SU-DHL-6 (cell line): ENCODE measurements around the gene CEP126.
"Not testable (repeated sequence)": the region's sequence is repeated elsewhere in the genome, so short reads cannot be mapped to it uniquely, and the experiment has no call there.

Experiments used
- H2AFZ ChIP-seq: fragments of 200-600 bp; sonication (generic); 2 replicates; pipeline ENCODE4 v1.6.1; 2014; ENCODE audit warnings: low read depth, mild to moderate bottlenecking, moderate library complexity, mixed read lengths, antibody characterized with exemption, low read length; ENCODE audit not compliant: severe bottlenecking
- H3F3A ChIP-seq: fragments of 200-600 bp; shearing (Covaris generic); 2 replicates; pipeline ENCODE4 v1.6.0; 2016; ENCODE audit warnings: antibody characterized with exemption, mild to moderate bottlenecking; ENCODE audit not compliant: insufficient read depth
- H3K27ac ChIP-seq: fragments of 200-600 bp; sonication (generic); 2 replicates; pipeline ENCODE4 v1.5.1; 2016; ENCODE audit warnings: low read depth, mild to moderate bottlenecking, low read length, moderate library complexity, mixed read lengths
- H3K27me3 ChIP-seq: fragments of 200-600 bp; sonication (generic), shearing (Covaris generic); 2 replicates; pipeline ENCODE4 v1.6.0; 2014; ENCODE audit warnings: mild to moderate bottlenecking, low read length
- H3K36me3 ChIP-seq: fragments of 200-600 bp; sonication (generic); 2 replicates; pipeline ENCODE4 v1.6.1; 2014; ENCODE audit warnings: mild to moderate bottlenecking, low read length, mixed read lengths
- H3K4me2 ChIP-seq: fragments of 300-600, 200-600 bp; shearing (Covaris generic), sonication (generic); 2 replicates; pipeline ENCODE4 v1.6.0; 2014; ENCODE audit warnings: low read length, low read depth, mild to moderate bottlenecking; ENCODE audit not compliant: poor library complexity, severe bottlenecking
- H3K4me3 ChIP-seq: fragments of 200-600 bp; sonication (generic); 2 replicates; pipeline ENCODE4 v1.5.1; 2014; ENCODE audit warnings: antibody characterized with exemption, low read length, mild to moderate bottlenecking, mixed read lengths; ENCODE audit not compliant: insufficient read depth, poor library complexity, severe bottlenecking
- H3K79me2 ChIP-seq: fragments of 200-600 bp; sonication (generic); 2 replicates; pipeline ENCODE4 v1.6.1; 2014; ENCODE audit warnings: mild to moderate bottlenecking, low read length, moderate library complexity; ENCODE audit not compliant: insufficient read depth
- H3K9ac ChIP-seq: fragments of 200-600 bp; sonication (generic); 2 replicates; pipeline ENCODE4 v1.7.0; 2014; ENCODE audit warnings: mild to moderate bottlenecking, low read length
- H3K9me2 ChIP-seq: fragments of 200-600 bp; sonication (generic); replicated peaks from 2 replicates; pipeline ENCODE4 v1.6.1; 2014; ENCODE audit warnings: low read length; ENCODE audit not compliant: insufficient read depth
- H3K9me3 ChIP-seq: fragments of 200-600 bp; sonication (generic); 2 replicates; pipeline ENCODE4 v1.6.1; 2014; ENCODE audit warnings: low read length, mixed read lengths; ENCODE audit not compliant: insufficient read depth
- H4K20me1 ChIP-seq: fragments of 200-600 bp; sonication (generic); 2 replicates; pipeline ENCODE4 v1.6.1; 2014; ENCODE audit warnings: low read depth, mild to moderate bottlenecking, antibody characterized with exemption, low read length, moderate library complexity, mixed read lengths
- CTCF ChIP-seq: fragments of 200-600 bp; sonication (generic); IDR thresholded peaks from one replicate; pipeline ENCODE4 v1.5.1; 2017; ENCODE audit warnings: antibody characterized with exemption, mild to moderate bottlenecking, low read length, moderate library complexity; ENCODE audit not compliant: insufficient read depth, poor library complexity, severe bottlenecking
- EZH2phosphoT487 ChIP-seq: fragments of 200-600 bp; sonication (generic), shearing (Covaris generic); conservative IDR thresholded peaks from 2 replicates; pipeline ENCODE4 v1.6.1; 2018; ENCODE audit warnings: mild to moderate bottlenecking, antibody characterized with exemption, low read length, moderate library complexity, mixed read lengths

The CEP126 gene

GRCh38 chr11:101960231-101960630 is 45.4 kb downstream of the CEP126 start:
- TF ChIP-seq CTCF (no peak), EZH2phosphoT487 (no peak)
- H3K79me2 ChIP-seq: no peaks in the 10 kb centered on the region
- no peak overlapping the region for H2AFZ ChIP-seq
- H3K4me2 ChIP-seq: no peak overlapping the region
- H3K9me3 ChIP-seq: no peaks in the 10 kb centered on the region
- no peaks in the 10 kb centered on the region for H3F3A ChIP-seq
- no peak overlapping the region for H3K4me3 ChIP-seq
- H3K36me3 ChIP-seq: no peaks in the 10 kb centered on the region
- no peaks in the 10 kb centered on the region for H4K20me1 ChIP-seq
- no peaks in the 10 kb centered on the region for H3K9me2 ChIP-seq
- no peak overlapping the region for H3K27ac ChIP-seq
- H3K9ac ChIP-seq: no peak overlapping the region
- no peaks in the 10 kb centered on the region for H3K27me3 ChIP-seq

GRCh38 chr11:101964200-101964599 is 49.4 kb downstream of the CEP126 start:
- not testable (repeated sequence) for H2AFZ ChIP-seq, H3K4me3 ChIP-seq, H4K20me1 ChIP-seq, H3K9me3 ChIP-seq, H3K36me3 ChIP-seq, H3K9me2 ChIP-seq, H3K27ac ChIP-seq, H3F3A ChIP-seq, H3K9ac ChIP-seq, H3K79me2 ChIP-seq, H3K4me2 ChIP-seq, H3K27me3 ChIP-seq

DNA sequence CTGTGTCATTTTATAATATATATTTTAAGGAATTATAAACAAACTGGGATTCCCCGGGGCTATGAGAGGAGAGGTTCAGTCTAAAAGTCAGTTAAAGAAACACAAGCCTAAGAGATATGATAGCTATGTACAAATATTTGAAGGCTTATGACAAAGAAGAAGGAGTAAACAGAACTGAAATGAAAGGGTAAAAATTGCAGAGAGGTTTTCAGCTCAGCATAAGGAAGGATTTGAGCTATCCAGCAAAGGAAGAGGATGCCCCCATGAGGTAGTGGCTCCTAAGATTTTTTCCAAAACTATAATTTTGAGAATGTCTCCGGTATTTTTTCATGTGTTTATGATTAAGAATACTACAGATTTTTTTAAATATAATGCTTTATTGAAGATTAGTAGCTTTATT is 59.4 kb downstream of the CEP126 start:
- no peak for TF ChIP-seq CTCF
- no peak for TF ChIP-seq EZH2phosphoT487
- Histone ChIP-seq H4K20me1 (no peaks in the 10 kb centered on the region), H3K27me3 (no peaks in the 10 kb centered on the region), H3K36me3 (no peaks in the 10 kb centered on the region), H3K4me2 (no peak overlapping the region), H2AFZ (no peak overlapping the region), H3F3A (no peaks in the 10 kb centered on the region), H3K27ac (no peak overlapping the region), H3K9me3 (no peaks in the 10 kb centered on the region), H3K9ac (no peak overlapping the region), H3K79me2 (no peaks in the 10 kb centered on the region), H3K4me3 (no peak overlapping the region), H3K9me2 (no peaks in the 10 kb centered on the region)

DNA sequence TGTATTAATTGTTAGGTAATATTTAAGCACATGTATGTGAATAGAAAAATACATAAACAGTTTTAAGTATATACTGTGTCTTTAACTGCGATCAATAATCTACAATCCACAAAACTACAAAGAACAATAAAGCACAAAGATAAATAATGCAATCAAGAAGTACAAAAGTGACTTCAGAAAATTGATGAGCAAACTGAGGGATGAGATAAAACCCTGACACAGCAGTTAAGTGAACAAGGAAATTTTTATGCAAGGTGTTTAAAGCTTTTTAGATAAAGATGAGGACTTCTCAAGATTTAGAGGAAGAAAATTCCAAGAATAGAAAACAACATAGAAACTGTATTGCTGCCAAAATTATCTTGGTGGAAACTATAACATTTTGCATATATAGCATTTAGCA is 60.0 kb downstream of the CEP126 start:
- Histone ChIP-seq H3K9ac (no peak overlapping the region), H4K20me1 (no peaks in the 10 kb centered on the region), H3K27ac (no peak overlapping the region), H3K79me2 (no peaks in the 10 kb centered on the region), H3K36me3 (no peaks in the 10 kb centered on the region), H3K27me3 (no peaks in the 10 kb centered on the region), H3F3A (no peaks in the 10 kb centered on the region), H3K4me3 (no peak overlapping the region), H2AFZ (no peak overlapping the region), H3K4me2 (no peak overlapping the region), H3K9me2 (no peaks in the 10 kb centered on the region), H3K9me3 (no peaks in the 10 kb centered on the region)
- TF ChIP-seq EZH2phosphoT487 (no peak), CTCF (no peak)
